GM18498 (cell line): Measurements from ENCODE around the gene CDKL5.
"Not testable (repeated sequence)": the region's sequence is repeated elsewhere in the genome, so short reads cannot be mapped to it uniquely, and the experiment has no call there.

Source experiments
- ATAC-seq: cut with Tn5 transposase; IDR thresholded peaks from one replicate; pipeline ENCODE4 v1.9.1; 2021; ENCODE audit warnings: mild to moderate bottlenecking, moderate library complexity; ENCODE audit not compliant: unreplicated experiment

CDKL5 gene

DNA sequence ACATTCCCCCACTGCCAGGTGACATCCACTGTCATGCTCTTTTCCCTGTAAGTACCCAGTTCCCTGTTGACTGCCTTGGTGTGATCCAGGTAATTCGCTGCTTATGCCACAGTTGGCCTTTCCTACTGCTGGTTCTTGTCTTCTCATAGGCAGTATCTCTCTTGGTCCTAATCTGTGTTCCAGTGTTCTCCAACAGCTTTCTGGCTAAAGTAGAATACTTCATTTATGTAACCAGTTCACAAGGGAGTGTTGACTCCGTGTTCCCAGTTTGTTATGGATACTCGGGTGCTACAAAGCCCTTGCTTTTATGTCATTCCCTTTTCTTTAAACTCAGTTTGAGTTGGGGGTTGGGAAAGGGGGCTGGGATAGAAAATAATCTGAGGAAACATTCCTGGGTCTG lies 148.1 kb downstream of the CDKL5 start:
- ATAC-seq = no peak

DNA sequence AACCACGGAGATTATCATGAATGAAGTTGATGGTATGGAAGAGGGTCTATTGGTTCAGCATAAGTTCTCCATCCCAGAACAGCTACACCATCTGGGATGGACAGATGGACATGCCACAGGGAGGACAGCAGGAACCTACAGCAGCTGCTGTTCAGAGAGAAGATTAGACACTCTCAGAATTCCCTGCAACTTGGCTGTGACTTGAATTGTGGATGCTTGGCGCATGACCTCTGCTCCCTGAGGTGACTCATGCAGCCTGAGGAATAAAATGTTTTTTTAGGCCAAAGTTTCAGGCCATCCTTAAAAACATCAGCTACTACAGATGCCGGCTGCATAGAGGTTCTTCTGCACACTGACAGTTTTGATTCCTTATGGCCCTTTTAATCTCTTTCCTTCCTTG lies 149.2 kb downstream of the CDKL5 start:
- no peak for ATAC-seq

DNA sequence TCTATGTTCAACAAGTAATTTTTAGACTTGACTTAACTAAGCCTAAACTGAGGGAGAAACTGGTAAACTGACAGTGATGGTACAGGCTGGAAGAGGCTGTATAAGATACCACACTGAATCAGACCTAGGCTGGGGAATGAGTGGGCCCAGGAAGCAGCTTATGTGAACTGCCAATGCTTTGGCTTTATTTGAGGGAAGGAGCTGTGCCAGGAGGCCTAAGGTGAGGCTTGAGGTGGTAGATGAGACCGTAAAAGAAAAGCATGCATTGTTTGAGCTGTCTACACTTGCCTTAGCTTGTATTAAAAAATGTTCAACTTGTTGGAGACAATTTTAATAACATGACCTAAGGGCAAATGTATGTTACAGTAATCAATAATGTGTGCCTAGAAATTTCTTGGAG lies 150.3 kb downstream of the CDKL5 start:
- ATAC-seq = no peak

DNA sequence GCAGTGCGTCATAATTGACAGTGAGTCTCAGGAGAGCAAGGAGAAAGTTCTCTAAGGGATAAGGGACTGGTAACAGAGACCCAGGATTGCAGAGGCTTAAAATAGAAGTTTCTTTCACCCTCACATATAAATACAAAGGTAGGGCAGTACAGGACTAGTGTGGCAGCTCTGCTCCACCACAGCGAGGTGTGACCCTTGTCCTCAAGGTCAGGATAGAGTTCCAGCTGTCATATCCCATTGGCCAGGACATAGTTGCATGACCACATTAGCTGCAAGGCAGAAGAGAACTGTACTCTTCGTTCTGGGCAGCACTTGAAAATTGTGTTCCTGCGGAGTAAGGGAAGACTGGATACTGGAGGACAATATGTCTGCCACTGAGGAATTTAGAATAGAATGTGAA lies 152.0 kb downstream of the CDKL5 start:
- ATAC-seq = no peak

DNA sequence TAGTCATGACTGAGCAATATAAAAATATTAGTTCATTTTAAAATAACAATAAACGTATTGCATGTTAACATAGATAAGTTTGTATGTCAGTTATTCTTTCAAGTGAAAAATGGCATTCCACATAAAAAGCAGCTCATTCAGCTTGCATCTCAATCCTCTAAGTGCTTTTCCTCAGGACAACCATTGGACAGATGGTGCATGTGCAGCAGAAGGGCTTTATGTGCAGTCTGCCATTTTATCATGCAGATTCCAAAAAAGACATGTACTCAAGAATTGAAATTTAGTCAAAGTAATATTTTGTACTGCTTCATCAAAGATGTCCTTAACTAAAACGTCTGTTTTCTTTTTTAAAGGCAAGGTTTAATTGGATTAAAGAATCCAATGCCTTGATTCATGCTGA lies 153.1 kb downstream of the CDKL5 start:
- ATAC-seq = no peak

DNA sequence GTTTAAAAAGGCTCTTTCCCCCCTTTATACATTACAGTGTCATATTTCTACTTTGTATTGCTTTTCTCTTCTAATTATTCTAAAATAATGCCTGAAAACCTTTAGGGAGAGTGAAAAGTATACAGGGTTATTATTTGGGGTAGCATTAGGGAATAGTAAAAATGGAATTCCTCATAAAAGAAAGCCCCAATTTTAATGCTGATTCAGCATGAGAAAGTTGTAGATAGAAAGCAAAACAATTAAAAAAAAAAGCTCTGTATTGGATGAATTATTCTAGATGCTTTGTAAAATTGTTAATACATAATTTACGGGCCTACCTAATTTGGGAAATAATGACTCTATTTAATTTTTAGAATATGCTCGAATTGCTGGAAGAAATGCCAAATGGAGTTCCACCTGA lies 154.1 kb downstream of the CDKL5 start:
- no peak for ATAC-seq

DNA sequence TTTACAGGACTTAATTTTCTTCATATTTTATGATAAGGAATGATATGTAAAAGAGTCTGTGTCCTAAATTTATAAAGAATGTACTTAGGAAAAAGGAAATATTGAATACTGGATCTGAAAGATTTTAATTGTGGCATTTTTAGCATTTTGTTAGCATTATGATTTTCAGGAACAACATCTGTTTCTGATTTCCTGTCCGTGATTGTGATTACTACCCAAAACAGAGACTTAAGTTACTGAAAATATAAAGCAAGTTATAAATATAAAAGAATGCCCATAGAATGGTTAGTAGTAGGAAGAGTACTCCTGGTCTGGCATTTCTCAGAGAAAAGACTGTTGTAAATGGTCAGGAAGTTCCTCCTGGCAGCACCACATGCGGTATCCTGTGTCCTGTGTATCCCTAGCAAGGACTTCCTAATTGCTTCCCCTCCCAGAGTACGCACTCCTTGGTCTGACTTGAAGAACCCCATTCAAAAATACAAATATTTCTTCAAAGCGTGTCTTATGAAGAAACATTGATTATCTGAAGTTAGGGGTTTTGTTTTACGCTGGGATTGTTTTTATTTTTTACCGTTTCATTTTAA lies 157.6 kb downstream of the CDKL5 start:
- no peak for ATAC-seq

DNA sequence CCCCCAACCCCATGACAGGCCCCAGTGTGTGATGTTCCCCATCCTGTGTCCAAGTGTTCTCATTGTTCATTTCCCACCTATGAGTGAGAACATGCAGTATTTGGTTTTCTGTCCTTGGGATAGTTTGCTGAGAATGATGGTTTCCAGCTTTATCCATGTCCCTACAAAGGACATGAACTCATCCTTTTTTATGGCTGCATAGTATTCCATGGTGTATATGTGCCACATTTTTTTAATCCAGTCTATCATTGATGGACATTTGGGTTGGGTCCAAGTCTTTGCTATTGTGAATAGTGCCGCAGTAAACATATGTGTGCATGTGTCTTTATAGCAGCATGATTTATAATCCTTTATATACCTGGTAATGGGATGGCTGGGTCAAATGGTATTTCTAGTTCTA lies 163.9 kb downstream of the CDKL5 start:
- ATAC-seq = not testable (repeated sequence)

DNA sequence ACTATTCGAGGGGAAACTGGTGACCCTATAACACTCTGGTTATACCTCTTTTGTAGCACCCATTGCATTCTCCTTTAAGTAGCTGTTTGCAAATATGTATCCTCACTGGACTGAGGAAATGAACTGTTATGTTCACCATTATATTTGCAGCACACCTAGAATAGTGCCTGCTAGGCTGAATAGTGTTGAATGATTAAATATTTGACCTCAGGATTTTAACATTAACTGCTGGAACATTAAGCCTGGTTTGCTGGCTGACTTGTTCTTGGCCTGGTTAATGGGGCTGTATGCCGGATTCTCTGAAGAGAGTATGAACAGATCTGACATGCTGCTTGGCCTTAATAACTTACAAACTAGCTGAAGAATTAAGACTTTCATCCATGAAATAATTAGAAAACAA lies 166.4 kb downstream of the CDKL5 start:
- no peak for ATAC-seq

DNA sequence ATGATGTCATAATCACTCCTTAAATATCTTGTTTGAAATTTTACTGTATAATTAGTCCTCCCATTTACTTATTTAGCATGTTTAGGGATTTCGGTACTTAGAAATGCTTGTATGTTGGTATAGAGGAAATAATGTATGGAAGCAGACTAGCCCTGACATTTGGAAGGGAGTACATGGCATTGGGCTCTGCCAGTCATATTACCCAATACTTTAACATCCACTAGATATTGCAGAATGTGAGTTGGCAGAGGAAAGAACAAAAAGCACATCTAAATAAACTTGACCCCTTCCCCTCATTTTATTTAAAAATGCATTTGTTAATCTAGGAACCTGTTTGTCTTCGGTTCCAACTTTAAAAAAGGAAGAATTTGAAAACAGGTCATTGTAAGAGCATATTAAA lies 168.7 kb downstream of the CDKL5 start:
- ATAC-seq = no peak

DNA sequence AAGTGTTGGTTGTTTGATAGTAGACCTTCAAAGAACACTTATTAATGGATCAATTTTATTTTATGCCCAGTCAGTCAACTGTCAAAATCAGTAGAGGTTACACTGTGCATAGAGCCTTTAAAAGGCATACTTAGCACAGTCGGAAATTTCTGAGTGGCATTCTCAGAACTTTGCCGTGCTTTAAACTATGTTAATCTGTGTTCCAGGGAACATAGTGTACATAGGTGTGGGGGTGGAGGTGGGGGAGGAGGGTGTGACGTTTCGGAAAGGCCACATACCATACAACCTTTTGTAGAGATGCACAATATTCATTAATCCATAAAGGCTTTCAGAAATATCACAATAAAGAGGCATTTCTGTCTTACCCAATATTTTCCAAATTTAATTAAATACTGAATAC lies 170.7 kb downstream of the CDKL5 start:
- ATAC-seq = no peak

DNA sequence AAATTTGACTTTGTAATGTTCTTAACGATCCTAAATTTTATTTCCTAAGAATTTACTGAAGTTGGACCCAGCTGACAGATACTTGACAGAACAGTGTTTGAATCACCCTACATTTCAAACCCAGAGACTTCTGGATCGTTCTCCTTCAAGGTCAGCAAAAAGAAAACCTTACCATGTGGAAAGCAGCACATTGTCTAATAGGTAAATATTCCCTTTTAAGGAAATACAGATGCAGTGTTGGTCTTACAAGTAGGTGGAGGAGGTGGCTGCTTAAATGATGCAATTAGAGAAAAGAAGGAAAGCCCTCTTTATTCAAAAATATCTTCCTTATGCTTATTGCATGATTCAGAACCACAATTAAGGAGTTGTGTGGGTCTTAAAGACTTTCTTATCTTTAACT lies 173.0 kb downstream of the CDKL5 start:
- ATAC-seq = no peak

DNA sequence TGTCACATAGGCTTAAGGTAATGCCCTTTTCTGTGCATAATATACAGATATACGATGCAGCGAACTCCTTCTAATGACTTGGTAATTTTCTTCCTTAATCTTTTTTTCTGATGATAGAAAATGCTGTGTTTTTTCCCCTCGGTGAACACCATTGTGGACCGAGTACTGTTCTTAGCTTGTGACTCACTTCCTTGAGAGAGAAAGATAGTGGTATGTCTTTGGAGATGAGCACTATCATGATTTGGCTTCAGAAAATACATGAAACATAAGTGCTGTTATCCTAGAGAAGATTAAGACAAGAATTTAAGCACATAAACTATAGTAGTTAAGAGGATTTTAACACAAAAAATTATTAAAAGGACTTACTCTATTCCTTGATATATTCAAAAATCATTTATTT lies 182.6 kb downstream of the CDKL5 start:
- ATAC-seq = no peak

DNA sequence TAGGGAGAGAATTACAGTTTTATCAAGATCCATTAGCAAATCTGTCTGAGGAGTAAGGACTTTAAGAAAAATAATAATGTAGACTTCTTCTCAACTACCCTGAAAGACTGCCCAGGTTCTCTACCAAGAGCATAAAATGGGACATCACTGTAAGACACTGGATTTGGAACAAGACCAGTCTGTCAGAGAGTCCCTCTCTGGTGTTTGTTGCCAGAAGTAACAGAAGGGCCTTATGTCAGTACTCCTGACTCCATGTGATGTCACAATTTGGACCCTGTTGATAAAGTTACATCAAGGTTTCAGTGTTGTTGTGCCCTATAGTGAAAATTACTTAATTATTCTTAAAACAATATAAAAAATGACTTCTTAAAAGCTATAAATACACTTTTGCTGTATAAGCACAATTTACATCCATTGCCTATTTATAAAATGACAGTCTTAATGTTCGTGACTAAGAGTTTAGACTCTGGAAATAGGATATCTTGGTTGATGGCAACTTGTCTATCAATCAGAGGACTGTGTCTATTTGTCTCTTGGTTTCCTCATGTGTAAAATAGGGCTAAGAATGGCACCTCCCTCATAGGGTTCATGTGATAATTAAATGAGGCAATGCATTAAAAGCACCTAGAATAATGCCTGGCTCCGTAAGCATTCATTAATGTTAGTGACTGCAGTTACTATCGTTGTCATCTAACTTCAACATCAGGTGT lies 188.7 kb downstream of the CDKL5 start:
- ATAC-seq = no peak

DNA sequence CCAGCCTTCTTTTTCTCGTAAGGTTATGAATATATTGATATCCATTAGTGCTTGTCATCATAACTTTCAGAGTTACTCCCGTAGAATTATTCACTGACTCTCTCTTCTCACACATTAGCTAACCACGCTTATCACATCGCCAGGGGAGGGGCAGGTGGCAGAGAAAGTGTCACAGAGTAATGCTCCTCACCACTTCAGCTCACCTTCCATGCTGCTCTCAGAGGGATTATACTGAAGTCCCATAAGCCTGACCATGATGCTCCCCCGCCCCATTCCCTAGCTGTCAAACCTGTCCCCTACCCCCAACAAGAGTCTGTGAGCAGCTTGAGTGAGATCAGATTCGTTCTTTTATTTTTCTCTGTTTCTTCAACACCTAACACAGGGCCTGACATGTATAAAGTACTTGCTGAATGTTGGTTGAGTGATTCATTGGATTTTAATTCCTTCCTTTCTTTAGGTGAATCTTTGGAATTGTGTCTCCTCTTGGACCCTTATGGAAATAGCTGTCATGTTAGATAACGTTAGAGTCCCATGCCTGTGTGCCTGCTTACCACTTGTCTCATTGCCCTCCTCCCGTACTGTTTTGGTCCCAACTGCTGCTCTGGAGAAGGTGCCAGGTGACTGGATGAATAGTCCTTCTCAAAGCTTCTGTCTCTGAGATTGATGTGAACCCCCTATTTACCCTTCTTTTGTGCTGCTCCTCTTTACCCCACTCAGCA lies 191.4 kb downstream of the CDKL5 start:
- ATAC-seq = no peak

DNA sequence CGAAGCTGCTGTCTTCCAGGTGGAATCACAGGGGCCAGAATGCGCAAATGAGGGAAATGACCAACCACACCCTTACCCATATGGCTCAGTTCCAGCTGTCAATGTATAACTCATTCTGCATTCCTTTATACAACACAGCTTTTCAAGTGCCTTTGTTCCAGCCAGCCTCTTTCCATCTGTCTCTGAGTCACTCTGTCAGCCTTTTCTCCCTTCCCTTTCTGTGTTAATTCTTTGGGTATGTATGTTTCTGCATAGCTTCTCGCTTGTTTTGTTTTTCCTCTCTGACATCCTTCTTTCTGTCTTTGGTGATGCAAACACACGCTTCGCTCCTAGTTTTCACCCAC lies 192.0 kb downstream of the CDKL5 start:
- no peak for ATAC-seq

DNA sequence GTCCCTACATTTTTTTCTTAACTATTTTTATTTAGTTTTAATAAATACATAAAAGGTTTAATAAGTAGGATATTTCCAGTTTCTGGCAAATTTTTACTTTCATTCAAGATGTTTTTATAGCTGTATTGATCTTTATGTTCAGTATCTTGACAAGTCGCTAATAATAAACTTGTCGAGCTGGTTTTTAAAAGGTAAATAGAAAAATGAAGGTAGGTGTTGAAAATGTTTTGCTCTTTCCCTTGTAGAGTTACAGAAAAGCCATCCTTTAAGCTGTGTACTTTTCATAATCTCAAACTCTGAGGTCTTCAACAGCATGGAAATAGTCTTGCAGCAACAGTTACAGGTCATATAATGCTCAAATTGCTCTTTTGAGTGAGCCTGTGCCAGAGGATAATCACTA lies 193.9 kb downstream of the CDKL5 start:
- no peak for ATAC-seq

DNA sequence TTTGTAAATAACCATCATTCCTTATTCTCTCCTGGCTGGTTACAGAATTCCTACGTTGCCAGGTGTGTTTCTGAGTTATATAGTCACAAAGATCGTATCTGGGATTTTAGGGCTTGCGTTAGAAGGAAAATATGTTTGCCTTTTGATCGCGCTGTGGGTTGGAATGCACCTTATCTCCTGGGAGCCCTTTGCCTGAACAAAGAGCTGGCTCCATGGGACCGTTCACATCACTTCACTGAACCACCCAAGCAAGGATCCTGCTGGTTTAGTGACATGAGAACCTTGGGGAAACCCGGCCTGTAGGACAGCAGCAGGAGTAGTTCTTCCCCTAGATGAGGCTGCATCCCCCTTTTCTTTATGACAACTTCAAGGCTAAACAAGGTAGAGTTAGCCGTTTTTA lies 194.9 kb downstream of the CDKL5 start:
- ATAC-seq = no peak

DNA sequence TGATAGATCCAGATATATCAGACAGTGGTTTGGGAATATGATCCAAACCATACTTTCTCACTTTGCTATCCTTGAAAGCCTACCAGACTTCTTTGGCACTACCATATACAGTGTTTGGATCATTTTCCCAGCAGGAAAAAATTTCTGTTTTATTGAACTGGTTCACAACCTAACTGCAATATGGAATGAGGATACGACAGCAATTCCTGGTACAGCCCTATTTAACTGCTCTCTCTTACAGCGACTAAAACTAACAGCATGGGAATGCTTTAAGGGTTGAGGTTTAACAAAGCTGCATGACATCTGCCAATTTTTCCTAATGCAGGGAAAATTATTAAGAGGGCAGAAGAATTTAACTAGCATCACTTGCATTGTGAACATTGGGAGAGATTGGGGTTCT lies 199.2 kb downstream of the CDKL5 start:
- no peak for ATAC-seq

DNA sequence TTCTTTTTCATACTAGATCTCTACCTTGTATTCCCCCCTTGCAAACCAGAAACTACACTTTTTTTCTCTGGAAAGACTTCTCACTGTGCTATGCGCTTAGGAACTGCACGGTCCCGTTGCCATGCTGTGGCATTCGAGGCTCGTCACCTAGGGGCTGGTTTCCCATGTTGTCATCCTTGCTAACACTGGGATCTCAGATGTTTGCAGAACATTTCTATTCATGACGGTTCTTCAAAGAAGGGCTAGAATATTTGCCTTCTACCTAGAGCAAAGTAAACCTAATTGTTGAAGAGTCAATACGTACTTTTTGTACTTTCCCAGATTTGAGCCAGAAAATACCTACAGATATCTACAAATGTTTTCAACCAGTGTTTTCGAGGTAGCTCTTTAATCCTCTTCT lies 205.5 kb downstream of the CDKL5 start:
- no peak for ATAC-seq

DNA sequence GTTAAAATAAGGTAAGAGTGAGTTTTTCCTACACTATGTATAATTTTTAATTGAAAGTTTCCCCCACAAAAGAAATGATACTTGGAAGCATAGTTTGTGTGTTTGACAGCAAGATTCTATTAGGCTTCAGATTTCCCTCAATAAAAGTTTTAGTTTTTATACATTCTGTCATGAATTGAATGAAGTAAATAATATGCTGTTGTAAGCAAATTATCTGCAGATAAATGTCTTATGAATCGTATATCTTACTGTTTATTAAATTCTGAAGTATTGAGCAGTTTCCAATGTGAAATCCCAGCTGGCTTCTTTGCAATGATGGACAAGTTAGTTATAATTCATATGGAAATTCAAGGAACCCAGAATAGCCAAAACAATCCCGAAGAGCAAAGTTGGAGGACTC lies 213.0 kb downstream of the CDKL5 start:
- ATAC-seq = no peak

DNA sequence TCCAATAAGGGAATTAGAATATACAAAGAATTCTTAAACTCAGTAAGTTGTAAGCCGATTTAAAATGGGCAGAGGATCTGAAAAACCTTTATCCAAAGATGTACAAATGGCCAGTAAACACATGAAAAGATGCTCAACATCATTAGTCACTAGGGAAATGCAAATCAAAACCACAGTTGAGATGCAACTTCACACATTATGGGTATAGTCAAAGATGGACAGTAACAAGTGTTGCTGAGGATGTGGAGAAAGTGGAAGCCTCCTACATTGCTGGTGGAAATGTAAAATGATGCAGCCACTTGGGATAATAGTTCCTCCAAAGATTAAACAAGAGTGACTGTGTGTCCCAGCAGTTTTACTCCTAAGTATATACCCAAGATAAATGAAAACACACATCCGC lies 213.9 kb downstream of the CDKL5 start:
- ATAC-seq = no peak

DNA sequence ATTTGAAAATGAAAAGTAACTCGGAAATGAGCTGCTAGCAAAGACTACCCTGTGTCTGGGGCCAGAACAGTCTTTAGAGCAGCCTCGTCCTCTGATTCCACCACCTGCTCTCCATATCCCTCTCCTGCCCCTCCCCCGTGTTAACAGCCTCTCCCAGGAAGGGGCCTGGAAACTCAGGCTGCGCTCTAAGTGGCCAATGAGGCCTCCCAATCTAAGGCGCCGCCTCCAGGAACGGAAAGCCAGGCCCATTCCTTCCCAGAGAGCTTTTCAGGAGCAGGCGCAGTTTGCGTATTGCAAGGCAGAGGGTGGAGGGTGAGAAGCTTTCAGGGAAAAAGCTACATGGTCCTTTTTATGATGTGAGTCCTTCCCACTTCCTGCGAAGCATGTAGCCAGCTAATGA lies 215.3 kb downstream of the CDKL5 start:
- ATAC-seq = no peak
